HG03280 (cell line): ENCODE measurements around the gene OR10J4.
"Not testable (repeated sequence)": the region's sequence is repeated elsewhere in the genome, so short reads cannot be mapped to it uniquely, and the experiment has no call there.

ENCODE experiments used
- ATAC-seq: cut with Tn5 transposase; IDR thresholded peaks from one replicate; pipeline ENCODE4 v1.9.1; 2021; ENCODE audit warnings: mild to moderate bottlenecking, moderate library complexity; ENCODE audit not compliant: unreplicated experiment

OR10J4 gene

DNA sequence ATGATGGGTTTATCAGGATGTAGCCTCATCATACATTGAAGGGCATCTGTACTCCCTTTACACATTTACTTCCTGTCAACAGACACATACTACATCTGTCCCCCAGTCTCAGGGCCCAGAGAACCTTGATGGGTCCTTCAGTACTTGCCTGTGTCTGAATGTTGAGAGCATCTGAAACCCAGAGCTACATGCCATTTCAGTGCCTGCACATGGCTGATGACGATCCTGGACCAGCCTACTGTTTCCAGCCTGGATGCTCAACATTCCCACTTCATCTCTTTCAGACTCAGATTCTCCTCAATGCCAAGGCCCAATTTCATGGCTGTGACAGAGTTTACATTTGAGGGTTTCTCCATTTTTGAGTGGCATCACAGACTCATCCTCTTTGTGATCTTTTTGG lies at the start of gene OR10J4:
Gene OR10J4, plus strand, starts transcription at position 301 of the 400 bp plus-strand sequence.
- no peak for ATAC-seq

- no peak for ATAC-seq
These were observed 25.2 kb upstream of the OR10J4 start for GRCh38 chr1:159406821-159407220.

- no peak for ATAC-seq
These were observed 23.1 kb upstream of the OR10J4 start for GRCh38 chr1:159408862-159409400.

DNA sequence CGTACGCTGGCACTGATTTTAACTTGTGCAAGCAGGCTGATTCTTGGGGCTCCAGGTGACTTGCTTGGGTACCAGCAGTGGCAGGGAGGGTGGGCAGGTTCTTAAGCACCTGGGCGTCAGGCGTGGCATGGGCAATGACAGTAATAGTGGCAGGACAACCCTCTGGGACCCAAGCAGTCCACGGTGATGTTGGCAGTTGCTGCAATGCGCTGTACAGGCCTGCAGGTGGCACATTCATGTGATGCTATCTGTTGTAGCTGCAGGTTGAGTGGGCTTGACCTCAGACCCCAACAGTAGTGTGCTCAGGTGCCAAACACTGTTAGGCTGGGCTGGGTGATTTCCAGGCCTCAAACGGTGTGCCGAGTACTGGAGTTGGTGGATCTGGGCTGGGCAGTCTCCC lies 10.2 kb upstream of the OR10J4 start:
- ATAC-seq = no peak

DNA sequence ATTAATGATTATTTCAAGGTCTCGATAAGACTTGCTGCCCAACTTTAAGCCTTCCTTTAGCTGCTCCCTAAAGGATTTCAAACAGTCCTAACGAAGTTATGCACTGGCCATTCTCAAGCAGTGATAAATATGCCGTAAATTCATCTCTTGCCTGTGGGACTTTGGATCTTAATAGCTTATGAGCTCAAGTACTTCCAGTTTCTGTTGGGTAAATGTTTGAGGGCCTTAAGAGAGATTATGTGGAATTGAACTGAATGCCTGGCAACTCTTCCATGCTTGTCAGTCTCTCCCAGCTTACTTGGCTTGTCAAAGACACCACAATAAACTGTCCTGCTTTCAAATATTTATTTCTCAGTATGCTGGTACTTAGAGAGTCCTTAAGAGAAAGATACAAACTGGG lies 3.5 kb upstream of the OR10J4 start:
- no peak for ATAC-seq

DNA sequence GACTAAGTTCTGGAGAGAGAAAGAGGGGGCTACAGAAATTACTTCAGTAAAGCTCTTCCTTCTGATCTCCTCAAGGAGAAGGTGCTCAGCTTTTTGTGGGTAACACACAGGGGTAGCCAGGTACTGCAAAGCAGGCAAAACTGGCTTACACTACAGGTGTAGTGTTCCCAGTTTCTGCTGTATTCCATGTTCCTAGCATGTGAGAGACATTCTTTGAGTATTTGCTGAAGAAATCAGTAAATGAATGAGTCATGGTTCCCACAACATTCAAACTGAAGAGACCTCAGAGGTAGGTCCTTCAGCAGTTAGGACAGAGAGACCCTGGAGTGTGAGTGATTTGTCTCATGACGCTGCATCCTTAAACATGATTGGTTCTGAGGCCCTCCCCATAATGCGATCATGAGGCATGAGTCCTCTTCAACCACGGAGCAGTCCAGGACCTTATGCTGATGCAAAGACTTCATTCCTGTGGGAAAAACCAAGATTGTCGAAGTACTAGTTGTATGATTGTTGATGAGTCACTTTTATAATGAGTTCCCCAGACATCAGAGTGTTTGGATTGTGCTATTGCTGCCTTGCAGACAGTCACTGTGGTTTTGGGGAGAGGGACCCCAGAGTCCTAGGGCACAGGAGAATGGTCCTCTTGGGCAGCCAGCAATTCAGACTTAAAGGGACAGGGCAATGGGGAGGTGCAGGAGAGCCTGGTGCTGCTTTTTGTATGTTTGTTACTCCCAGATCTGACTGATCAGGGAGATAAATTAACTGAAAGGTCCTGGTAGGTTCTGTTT lies 2.7 kb upstream of the OR10J4 start:
- no peak for ATAC-seq

DNA sequence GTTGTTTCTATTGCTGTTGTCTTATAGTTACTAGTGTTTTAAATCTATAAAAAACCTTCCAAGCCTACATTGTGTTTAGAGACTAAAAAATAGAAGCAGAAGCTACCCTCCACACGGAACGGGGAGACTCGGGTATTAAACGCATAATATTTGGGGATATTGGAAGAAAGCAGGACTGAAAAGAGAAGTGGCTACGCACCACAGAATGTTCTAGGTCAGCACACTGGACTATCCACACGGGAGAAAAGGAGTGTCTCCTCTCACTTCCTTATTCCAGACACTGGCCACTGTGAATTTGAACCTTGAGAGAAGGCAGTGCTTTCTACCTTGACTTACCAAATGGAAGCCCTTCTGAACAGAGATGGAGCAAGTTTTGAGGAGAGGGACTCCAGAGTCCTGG lies 1.0 kb upstream of the OR10J4 start:
- ATAC-seq = no peak

DNA sequence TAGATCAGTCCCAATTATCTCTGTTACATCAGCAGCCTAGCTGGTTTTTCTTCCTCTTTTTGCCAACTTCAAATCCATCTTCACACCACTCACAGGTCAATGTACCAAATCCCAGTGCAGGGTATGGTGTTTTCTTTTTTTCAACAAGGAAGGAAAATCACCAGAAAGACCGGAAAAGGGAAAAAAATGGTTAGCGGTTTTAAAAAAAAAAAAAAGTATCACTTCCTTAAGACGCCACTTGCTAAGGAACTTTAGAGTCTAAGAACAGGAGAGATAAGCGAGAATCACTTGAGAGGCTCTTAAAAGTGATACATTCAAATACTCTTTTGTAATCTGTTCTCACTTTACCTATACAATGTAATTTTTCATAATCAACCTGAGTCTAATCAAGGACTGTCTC lies 4.5 kb downstream of the OR10J4 start:
- no peak for ATAC-seq

DNA sequence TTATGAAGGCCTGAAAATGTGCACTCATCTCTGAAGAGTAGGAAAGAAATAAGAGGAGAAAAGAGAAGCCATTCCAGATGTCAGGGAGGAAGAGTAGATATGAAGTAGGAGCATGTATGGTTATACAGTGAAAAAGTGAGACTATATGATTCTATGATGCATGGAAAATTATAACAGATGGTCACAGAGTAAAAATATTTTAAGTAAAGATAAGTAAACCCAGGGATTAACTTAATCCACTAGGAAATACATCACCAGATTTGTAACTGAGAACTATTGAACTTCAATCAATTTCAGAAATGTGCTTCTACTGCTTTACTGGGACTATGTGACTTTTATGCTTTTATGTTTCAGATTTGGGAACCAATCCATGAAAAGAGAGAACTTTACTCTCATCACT lies 7.4 kb downstream of the OR10J4 start, which contains the start of gene OR10J1:
Gene OR10J1, plus strand, starts transcription at position 301 of the 400 bp plus-strand sequence. Its CDS starts 70 bp downstream, at position 371.
- no peak for ATAC-seq

DNA sequence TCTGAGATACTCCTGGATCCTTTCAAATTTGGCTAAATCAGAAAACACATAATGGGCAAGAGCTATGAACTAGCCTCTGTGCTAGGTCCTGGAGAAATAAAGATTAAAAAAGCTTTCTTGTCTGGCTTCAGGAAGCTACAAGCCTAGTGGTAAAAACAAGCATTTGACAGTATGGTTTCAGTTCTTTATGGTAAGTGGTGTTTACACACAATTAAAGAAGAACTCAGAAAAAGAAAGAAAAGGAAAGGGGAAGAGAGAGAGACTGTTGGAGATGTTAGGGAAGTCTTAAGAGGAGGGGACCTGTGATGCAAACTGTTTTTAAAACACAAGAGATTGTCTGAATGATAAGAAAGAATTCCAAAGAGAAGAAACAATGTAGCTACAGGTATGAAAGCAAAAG lies 9.4 kb downstream of the OR10J4 start:
- no peak for ATAC-seq

DNA sequence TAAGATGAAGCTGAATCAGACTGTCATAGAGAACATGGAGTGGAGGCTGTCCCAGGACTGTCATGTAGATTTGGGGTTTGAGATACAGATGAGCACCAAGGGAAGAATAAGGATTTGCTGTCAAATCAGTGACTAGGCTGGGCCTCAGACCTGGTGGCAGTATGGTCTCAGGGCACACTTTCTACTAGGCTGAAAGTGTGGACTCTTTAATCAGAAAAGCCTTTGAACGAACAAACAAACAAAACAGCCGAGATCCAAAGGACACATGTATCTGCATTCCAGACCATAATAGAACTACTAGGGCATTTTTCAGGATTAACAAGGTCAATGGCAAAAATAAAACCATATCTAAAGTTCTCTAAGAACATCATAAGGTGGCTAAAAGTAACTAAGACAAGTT lies 10.4 kb downstream of the OR10J4 start:
- no peak for ATAC-seq

GRCh38 chr1:159443066-159443750 lies 11.2 kb downstream of the OR10J4 start:
- ATAC-seq = no peak

GRCh38 chr1:159444511-159444910 lies 12.5 kb downstream of the OR10J4 start:
- no peak for ATAC-seq

- no peak for ATAC-seq
These were observed 16.2 kb downstream of the OR10J4 start for GRCh38 chr1:159448181-159448580.

- ATAC-seq = not testable (repeated sequence)
These were observed 17.6 kb downstream of the OR10J4 start for GRCh38 chr1:159449605-159450004.

DNA sequence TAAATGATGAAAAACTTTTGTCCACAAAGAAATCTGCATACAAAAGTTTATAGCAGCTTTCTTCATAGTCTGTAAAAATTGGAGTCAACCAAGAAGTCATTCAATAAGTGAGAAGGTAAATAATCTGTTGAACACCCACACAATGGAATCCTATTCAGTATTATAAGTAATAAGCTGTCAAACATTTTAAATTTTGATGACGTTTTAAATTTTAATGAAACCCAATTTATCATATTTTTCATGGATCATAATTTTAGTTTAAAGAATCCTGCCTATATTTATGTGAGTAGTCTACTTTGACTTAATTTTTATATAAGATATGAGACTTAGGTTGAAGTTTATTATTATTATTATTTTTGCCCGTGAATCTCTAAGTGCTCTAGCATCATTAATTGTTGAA lies 27.5 kb downstream of the OR10J4 start:
- no peak for ATAC-seq

DNA sequence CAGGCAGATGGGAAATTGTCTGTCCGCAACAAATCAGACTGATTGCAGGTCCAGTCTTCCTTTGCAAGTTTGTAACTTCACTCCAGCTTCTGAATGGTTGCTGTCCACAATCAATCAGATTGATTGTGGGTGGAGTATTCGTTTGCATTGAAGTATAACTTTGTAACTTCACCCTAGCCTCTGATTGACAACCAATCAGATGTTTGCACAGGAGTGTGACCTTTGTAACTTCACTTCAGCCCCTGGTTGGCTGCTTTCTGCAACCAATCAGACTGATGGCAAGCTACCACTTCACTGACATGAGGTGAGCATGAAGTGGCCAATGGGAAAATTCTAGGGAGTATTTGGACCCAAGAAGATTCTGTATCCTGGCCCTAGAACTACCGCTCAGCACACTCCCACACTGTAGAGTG lies 33.2 kb downstream of the OR10J4 start:
- no peak for ATAC-seq

DNA sequence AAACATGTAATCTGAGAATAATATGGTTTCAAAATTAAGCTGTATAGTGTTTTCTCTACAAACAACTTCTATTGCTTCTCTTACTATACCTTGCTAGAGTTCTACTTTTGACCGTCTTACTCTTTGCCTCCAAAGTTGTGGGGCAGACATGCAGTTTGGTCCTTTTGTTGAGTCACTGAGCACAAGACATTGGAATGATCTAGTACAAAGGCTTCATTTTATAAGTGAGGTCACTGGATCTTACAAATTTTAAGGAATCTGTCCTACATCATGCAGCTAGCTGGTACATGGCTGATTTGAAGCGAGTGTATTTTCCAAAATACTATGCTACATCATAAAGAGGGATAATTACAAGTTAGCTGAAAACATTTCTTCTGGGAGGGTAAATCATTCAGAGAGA lies 36.3 kb downstream of the OR10J4 start:
- no peak for ATAC-seq

GRCh38 chr1:159469921-159470533 lies 38.0 kb downstream of the OR10J4 start:
- ATAC-seq = no peak

- ATAC-seq = no peak
These were observed 41.3 kb downstream of the OR10J4 start for GRCh38 chr1:159473335-159473734.

DNA sequence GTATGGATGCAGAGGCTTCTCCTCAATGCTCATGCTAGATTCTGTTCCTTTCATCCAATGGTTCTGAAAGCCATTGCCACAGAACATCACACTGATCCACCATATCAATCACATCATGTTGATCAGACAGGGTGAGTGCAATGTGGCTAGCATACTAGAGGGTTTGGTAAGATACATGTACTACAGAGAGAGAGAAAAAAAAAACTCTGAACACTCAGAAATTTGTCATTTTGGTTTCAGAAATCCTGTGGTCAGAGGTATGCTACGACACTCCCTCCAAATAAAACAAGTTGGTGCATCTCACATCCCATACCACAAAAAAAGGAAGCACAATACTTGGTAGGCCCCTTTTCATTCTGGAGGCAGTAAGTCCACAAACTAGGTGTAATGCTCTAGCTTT lies 42.9 kb downstream of the OR10J4 start:
- no peak for ATAC-seq
